Peyer's patch (tissue), 4 donors: Measurements from ENCODE around the gene BICD1.
"Not testable (repeated sequence)": the region's sequence is repeated elsewhere in the genome, so short reads cannot be mapped to it uniquely, and the experiment has no call there.

ENCODE experiments used
- CTCF ChIP-seq, 6 experiments: fragments of 450-650 bp in 4 of 6; fragments of 200-600 bp in 2 of 6; sonication (generic) in 1 of 6; IDR thresholded peaks; one replicate each; pipeline ENCODE4 v1.5.1; 2017 to 2019; ENCODE audit warnings: antibody characterized with exemption in 6 of 6, mild to moderate bottlenecking in 3 of 6, moderate library complexity in 1 of 6
- POLR2A ChIP-seq, 2 donors: fragments of 450-650 bp; IDR thresholded peaks; one replicate each; pipeline ENCODE4 v1.5.1; 2017; ENCODE audit warnings: antibody characterized with exemption in 2 of 2, mild to moderate bottlenecking in 2 of 2, moderate library complexity in 2 of 2

GRCh38 chr12:32187127-32187526 lies 80.5 kb downstream of the BICD1 start:
- not testable (repeated sequence) for TF ChIP-seq CTCF, POLR2A (IDR thresholded peaks at IDR 0.05)
